LNCAP (cell line): ENCODE results near the gene NMRAL1.

ENCODE experiments used
- TF ChIP-seq, protein P1 (sequence below): fragments of 450-650 bp; IDR thresholded peaks from 2 replicates; pipeline ENCODE4 v1.5.1; 2017; ENCODE audit warnings: mild to moderate bottlenecking

The NMRAL1 gene

DNA sequence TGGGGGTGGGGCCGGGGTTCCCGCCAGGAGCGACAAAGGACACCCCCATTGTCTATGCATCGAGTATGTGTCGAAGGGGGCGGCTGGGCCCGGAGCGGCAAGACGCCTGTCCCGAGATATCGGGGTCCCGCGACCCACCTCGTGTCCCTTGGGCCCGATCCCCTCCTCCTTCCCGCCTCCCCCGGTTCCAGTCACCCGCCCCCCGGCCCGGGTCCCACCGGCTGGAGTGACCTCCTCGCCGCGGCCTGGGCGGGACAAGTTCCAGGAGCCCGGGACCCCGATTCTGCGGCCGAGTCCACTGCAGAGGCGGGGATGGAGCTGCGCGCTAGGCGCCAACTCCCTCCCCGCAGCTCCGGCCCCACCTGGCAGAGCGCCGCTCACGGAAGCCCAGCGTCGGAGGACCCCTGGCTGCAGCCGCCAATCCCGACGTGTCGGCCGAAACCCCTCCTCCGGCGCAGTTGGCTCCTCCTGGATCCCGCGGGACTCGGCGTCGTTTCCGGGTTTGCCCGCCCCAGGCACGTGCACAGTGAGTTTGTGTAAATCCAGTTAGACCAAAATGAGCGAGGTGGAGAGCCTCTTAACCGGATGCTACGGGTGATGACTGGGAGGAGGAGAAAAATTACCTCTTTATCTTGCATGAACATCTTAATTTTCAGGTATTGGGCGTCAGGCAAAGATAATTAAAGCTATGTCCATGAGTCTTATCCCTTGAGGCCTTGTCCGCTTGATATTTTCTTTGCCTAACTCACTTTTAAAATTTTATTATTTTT, at the start of gene NMRAL1:
Gene NMRAL1 (minus strand): TSS at position 434 of the 770 bp plus-strand sequence. CDS start 493 bp downstream, outside the sequence.
- TF ChIP-seq, protein P1, sequence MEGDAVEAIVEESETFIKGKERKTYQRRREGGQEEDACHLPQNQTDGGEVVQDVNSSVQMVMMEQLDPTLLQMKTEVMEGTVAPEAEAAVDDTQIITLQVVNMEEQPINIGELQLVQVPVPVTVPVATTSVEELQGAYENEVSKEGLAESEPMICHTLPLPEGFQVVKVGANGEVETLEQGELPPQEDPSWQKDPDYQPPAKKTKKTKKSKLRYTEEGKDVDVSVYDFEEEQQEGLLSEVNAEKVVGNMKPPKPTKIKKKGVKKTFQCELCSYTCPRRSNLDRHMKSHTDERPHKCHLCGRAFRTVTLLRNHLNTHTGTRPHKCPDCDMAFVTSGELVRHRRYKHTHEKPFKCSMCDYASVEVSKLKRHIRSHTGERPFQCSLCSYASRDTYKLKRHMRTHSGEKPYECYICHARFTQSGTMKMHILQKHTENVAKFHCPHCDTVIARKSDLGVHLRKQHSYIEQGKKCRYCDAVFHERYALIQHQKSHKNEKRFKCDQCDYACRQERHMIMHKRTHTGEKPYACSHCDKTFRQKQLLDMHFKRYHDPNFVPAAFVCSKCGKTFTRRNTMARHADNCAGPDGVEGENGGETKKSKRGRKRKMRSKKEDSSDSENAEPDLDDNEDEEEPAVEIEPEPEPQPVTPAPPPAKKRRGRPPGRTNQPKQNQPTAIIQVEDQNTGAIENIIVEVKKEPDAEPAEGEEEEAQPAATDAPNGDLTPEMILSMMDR, result no peak

DNA sequence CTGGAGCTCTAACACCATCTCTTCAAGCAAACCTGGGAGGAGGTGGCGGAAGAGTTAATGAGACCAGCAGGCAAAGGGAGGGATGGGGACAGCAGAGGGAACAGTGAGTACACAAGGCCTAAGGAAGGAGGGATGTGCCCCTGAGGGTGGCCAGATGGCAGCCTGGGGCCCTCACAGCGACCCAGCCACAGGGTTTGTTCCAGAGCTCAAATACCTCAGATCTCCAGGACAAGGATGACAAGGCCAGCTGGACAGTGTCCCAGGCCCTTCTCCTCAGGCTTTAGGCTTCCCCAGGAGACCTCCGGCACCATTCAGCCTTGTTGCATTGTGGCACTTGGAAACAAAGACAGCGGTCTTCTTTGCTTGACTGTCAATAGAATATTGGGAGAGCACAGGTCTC, 49.3 kb upstream of the NMRAL1 start:
- TF ChIP-seq, protein P1, result no peak

DNA sequence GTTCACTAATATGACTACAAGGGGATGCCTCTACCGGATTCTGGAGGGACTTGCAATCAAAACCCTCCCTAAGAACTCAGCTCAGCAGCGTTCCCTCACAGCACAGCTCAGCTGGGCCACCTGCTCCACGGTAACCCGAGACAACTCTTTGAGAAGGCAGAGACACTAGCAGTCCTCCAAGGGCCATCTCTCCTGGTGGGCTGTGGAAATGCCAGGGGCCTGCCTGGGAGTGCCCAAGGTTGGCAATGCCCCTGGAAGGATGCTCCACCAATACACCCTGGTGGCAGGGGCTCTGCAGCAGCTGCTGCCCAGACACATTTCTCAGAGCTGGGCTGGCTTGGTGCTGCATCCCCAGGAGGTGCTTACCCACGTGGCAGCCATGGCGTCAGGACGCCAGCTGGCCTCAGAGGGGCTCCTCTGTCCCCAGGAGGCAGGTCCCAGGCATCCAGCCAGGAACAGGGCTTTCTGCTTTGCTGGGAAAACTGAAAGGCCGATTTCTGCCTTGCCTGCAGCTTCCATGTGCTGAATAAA, 47.7 kb upstream of the NMRAL1 start:
- TF ChIP-seq, protein P1, result no peak

DNA sequence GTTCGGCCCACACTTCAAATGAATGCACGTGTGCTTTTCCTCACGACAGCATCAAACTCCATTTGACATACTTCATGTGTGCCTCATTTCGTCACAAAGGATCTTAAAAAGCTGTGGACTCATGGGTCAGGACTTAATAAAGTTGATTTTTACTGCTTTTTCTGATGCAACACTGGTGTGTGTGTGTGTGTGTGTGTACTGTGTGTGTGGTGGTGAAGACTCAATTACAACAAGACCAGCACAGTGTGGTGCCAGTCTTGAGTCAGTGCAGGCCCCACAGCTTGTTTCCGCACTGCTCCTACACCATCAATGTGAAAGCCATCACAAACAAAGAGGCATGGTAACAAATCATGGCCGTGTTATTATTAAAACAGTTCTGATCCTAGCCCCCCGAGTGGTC, 46.5 kb upstream of the NMRAL1 start:
- TF ChIP-seq, protein P1, result no peak

DNA sequence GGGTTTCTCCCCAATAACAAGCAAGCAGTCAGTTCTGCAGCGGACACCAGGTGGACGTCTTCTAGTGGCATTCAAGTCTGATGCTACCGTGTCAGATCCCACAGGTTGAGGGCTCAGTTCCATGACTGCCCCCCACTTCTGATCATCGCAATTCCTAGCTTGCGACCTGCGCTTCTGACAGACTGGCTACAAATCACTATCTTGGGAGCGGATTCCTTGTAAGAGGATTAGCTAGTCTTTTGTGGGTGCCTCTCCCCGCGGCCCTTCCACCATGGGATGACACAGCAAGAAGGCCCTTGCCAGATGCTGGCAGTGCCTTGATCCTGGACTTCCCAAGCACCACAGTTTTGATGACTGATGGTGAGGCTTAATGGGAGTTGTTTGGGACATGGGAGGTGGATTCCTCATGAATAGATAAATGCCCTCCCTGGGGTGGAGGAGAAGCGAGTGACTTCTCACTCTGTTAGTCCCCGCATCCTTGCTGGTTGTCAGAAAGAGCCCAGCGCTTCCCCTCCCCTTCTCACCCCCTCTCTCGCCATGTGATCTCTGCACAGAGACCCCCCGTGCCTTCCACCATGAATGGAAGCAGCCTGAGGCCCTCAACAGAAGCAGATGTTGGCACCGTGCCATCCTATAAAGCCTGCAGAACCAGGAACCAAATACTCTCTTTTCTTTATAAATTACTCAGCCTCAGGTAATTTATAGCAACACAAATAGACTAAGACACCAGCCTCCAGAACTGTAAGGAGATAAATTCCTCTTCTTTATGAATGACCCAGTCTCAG, 45.0 kb upstream of the NMRAL1 start:
- TF ChIP-seq, protein P1, result no peak

DNA sequence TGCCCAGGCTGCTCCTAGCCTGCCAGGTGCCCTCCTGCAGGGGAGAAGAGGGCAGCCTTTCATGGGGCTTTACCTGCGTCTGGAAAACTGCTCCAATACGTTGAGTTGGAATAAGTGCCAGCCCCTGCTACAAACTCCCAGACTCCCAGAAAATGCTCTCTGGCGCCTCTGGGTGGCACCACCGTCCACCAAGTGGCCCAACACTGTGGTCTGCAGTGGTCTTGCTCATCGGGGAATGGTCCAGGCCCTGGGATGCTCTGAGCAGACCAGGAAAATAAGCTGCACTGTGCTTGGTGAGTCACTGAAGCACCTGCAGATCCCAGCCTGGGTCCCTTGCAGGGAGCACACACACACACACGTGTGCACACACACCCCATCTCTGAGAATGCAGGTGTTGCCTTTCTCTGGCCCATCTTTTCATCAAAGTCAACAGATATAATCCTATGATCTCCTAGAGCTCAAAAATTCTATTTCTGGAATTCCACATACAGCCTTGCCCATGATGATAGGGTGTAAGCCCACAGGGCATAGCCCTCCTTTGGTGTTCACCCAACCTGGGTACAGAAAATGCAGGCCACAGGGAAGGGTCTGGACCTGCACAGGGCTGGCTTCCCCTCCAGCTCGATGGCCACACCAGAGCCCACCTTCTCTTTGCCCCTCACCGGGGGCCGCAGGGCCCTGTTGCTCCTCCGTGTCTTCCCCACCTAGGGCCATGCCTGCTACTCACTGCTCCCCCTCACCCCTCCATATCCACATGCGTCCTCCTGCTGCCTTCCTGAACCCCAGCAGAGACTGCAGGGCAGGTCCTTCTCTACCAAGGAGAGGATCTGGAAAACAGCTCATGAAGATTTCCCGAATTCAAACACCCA, 43.6 kb upstream of the NMRAL1 start:
- TF ChIP-seq, protein P1, result peak; percentile 34; the same call in 1 of the 2 replicates
